Measurements from ENCODE around the gene ECI1. TPM values are rescaled to one million over a fixed set of nuclear protein-coding genes. Genes with fewer than 3 reads are reported as not detected.

ECI1 gene
- total RNA-seq, 2 experiments from 2014 or later, result 10.1 to 12.5 TPM

GRCh38 chr16:2194852-2195321, 56.5 kb downstream of the ECI1 start:
- peak; percentile 53 for TF ChIP-seq CTCF (IDR thresholded peaks at IDR 0.05)
- Histone ChIP-seq H3K27me3 (ENCODE audit: control insufficient read depth in 1 of 2, insufficient read depth in 2 of 2, low read length in 2 of 2) (peaks cover 31% of the 10 kb centered on the region in 2 experiments), H3K4me3 (ENCODE audit: low read length) (no peak overlapping the region), H3K4me1 (ENCODE audit: insufficient read depth, low read length) (peaks cover 20% of the 10 kb centered on the region), H3K9me3 (ENCODE audit: control insufficient read depth in 1 of 2, insufficient read depth in 1 of 2, low read length in 2 of 2) (peaks cover 0 to 16% of the 10 kb centered on the region in 2 experiments), H3K27ac (ENCODE audit: low read depth in 1 of 2, low read length in 2 of 2) (no peak overlapping the region), H3K36me3 (ENCODE audit: insufficient read depth, low read length) (no peaks in the 10 kb centered on the region)
- Mint-ChIP-seq H3K36me3 (ENCODE audit: low read depth) (no peaks in the 10 kb centered on the region), H3K9me3 (no peaks in the 10 kb centered on the region), H3K4me3 (peak overlapping the region; percentile 75), H3K4me1 (ENCODE audit: low read depth) (peaks cover 10% of the 10 kb centered on the region), H3K27ac (no peak overlapping the region), H3K27me3 (peaks cover 27% of the 10 kb centered on the region)
- POLR2A ChIA-PET, result interaction anchor here (1.0 to 2.4 kb wide), 6 partner anchors 20 to 319 kb away, joined by 3 to 11 read pairs (median 8); partner anchors contain the start of genes ATP6V0C, ECI1, PGP and TRAF7
- intact Hi-C loops (cut with DNase I, micrococcal nuclease), result loop anchor here (1.0 to 10.0 kb wide), 5 partner anchors 58 to 306 kb away; partner anchors contain the start of gene CCNF (in 1 of the 2)
- DNase-seq (peak; percentile 24 to 83 (median 49)), ATAC-seq (ENCODE audit: poor library complexity) (peak; percentile 82)
- CTCF ChIA-PET, result interaction anchor here (0.6 to 2.0 kb wide), 11 partner anchors 9 to 306 kb away, joined by 3 to 17 read pairs (median 3); partner anchors contain the start of genes ABCA3, ECI1 and MLST8

GRCh38 chr16:2194166-2194834, 57.1 kb downstream of the ECI1 start:
- intact Hi-C loops (cut with DNase I, micrococcal nuclease), result loop anchor here in 1 of 2 experiments (2.0 to 10.0 kb wide), 2 partner anchors 59 to 141 kb away; no protein-coding TSS in a partner anchor
- ChIA-PET CTCF (interaction anchor here (0.6 to 2.0 kb wide), 11 partner anchors 10 to 307 kb away, joined by 3 to 17 read pairs (median 3); partner anchors contain the start of genes ABCA3, ECI1 and MLST8), POLR2A (interaction anchor here (1.0 to 2.4 kb wide), 6 partner anchors 21 to 320 kb away, joined by 3 to 11 read pairs (median 8); partner anchors contain the start of genes ATP6V0C, ECI1, PGP and TRAF7)
- H3K9me3 ChIP-seq (ENCODE audit: control insufficient read depth in 1 of 2, insufficient read depth in 1 of 2, low read length in 2 of 2), result peaks cover 0 to 16% of the 10 kb centered on the region in 2 experiments
- TF ChIP-seq CTCF (IDR thresholded peaks at IDR 0.05), result no peak
- H3K4me1 ChIP-seq (ENCODE audit: insufficient read depth, low read length), result peaks cover 20% of the 10 kb centered on the region
- no peak overlapping the region for H3K27ac ChIP-seq (ENCODE audit: low read depth in 1 of 2, low read length in 2 of 2)
- no peak for ATAC-seq (ENCODE audit: poor library complexity)
- Mint-ChIP-seq H3K9me3 (no peaks in the 10 kb centered on the region), H3K4me3 (peak overlapping the region; percentile 75), H3K4me1 (ENCODE audit: low read depth) (peaks cover 10% of the 10 kb centered on the region), H3K36me3 (ENCODE audit: low read depth) (no peaks in the 10 kb centered on the region), H3K27me3 (peaks cover 27% of the 10 kb centered on the region), H3K27ac (no peak overlapping the region)
- no peaks in the 10 kb centered on the region for H3K36me3 ChIP-seq (ENCODE audit: insufficient read depth, low read length)
- no peak overlapping the region for H3K4me3 ChIP-seq (ENCODE audit: low read length)
- DNase-seq, result peak in 1 of 14 experiments; percentile 31
- H3K27me3 ChIP-seq (ENCODE audit: control insufficient read depth in 1 of 2, insufficient read depth in 2 of 2, low read length in 2 of 2), result peaks cover 31% of the 10 kb centered on the region in 2 experiments

- Mint-ChIP-seq H3K9me3 (no peaks in the 10 kb centered on the region), H3K4me1 (ENCODE audit: low read depth) (peaks cover 6% of the 10 kb centered on the region), H3K27ac (no peak overlapping the region), H3K27me3 (peaks cover 7% of the 10 kb centered on the region), H3K4me3 (no peak overlapping the region), H3K36me3 (ENCODE audit: low read depth) (no peaks in the 10 kb centered on the region)
- peaks cover 0 to 16% of the 10 kb centered on the region in 2 experiments for H3K9me3 ChIP-seq (ENCODE audit: control insufficient read depth in 1 of 2, insufficient read depth in 1 of 2, low read length in 2 of 2)
- intact Hi-C loops (cut with DNase I, micrococcal nuclease), result loop anchor here in 1 of 2 experiments (10.0 kb wide), 1 partner anchor 143 kb away; no protein-coding TSS in a partner anchor
- ATAC-seq (ENCODE audit: poor library complexity) (no peak), DNase-seq (no peak)
- no peaks in the 10 kb centered on the region for H3K36me3 ChIP-seq (ENCODE audit: insufficient read depth, low read length)
- peaks cover 13 to 16% of the 10 kb centered on the region in 2 experiments for H3K27me3 ChIP-seq (ENCODE audit: control insufficient read depth in 1 of 2, insufficient read depth in 2 of 2, low read length in 2 of 2)
- no peak overlapping the region for H3K4me3 ChIP-seq (ENCODE audit: low read length)
- ChIA-PET CTCF (no interaction called here), POLR2A (no interaction called here)
- H3K27ac ChIP-seq (ENCODE audit: low read depth in 1 of 2, low read length in 2 of 2), result no peak overlapping the region
- no peak for TF ChIP-seq CTCF (IDR thresholded peaks at IDR 0.05)
- peaks cover 15% of the 10 kb centered on the region for H3K4me1 ChIP-seq (ENCODE audit: insufficient read depth, low read length)
These were observed 60.0 kb downstream of the ECI1 start for GRCh38 chr16:2191446-2191706.

Data from CD4-positive, alpha-beta T cell (primary cell).